SK-N-SH (cell line): Measurements from ENCODE around the gene PTK6. TPM values are rescaled to one million over a fixed set of nuclear protein-coding genes. Genes with fewer than 3 reads are reported as not detected.

ENCODE experiments used
- CTCF ChIA-PET: fragments of 300-600, 350-600 bp; formaldehyde crosslinking; extraction: SDS; loops from one replicate; lab custom pipeline; 2021; lab: Yijun Ruan, JAX
- POLR2A ChIA-PET: fragments of 350-600 bp; sonication (Branson Sonifier 250); formaldehyde crosslinking; extraction: SDS; loops from one replicate; lab custom pipeline; 2020; ENCODE audit warnings: antibody characterized with exemption, inconsistent platforms; lab: Yijun Ruan, JAX
- DNase-seq: peaks from one replicate; pipeline ENCODE4 v3.0.0; 2012
- H2AFZ ChIP-seq: fragments of 200-600 bp; sonication (generic); 2 replicates; pipeline ENCODE4 v1.8.1; 2016; ENCODE audit warnings: antibody characterized with exemption, mild to moderate bottlenecking, low read depth
- H3F3A ChIP-seq: fragments of 200-600 bp; sonication (generic); replicated peaks from 2 replicates; pipeline ENCODE3; 2016; ENCODE audit warnings: antibody characterized with exemption, mild to moderate bottlenecking; ENCODE audit not compliant: insufficient read depth
- H3K27ac ChIP-seq, 2 experiments: fragments of 200-500 bp in 1 of 2; fragments of 200-600 bp in 1 of 2; sonication (Bioruptor generic) in 1 of 2; sonication (generic), shearing (Covaris generic) in 1 of 2; 2 replicates each; pipeline versions ENCODE4 v1.5.1 to v1.6.1; 2014 to 2016; ENCODE audit warnings: low read depth in 2 of 2, inconsistent platforms in 1 of 2, low read length in 1 of 2, mild to moderate bottlenecking in 1 of 2, mixed read lengths in 1 of 2
- H3K27me3 ChIP-seq: fragments of 200-600 bp; sonication (generic), shearing (Covaris generic); 2 replicates; pipeline ENCODE4 v1.6.1; 2016; ENCODE audit warnings: mixed run types; ENCODE audit not compliant: insufficient read depth
- H3K36me3 ChIP-seq, 2 experiments: fragments of 200-500 bp in 1 of 2; fragments of 200-600 bp in 1 of 2; sonication (Bioruptor generic) in 1 of 2; sonication (generic) in 1 of 2; replicated peaks in 1 of 2; 2 replicates each; pipeline versions ENCODE3 to v1.5.1; 2014 to 2016; ENCODE audit warnings: low read length in 1 of 2, mild to moderate bottlenecking in 1 of 2; ENCODE audit not compliant: insufficient read depth in 2 of 2, control insufficient read depth in 1 of 2
- H3K4me1 ChIP-seq, 2 experiments: fragments of 200-500 bp in 1 of 2; fragments of 200-600 bp in 1 of 2; sonication (Bioruptor generic) in 1 of 2; sonication (generic), shearing (Covaris generic) in 1 of 2; 2 replicates each; pipeline versions ENCODE4 v1.5.1 to v1.6.1; 2014 to 2016; ENCODE audit warnings: low read depth in 1 of 2, low read length in 1 of 2, mixed run types in 1 of 2; ENCODE audit not compliant: insufficient read depth in 2 of 2, control insufficient read depth in 1 of 2
- H3K4me2 ChIP-seq: fragments of 200-600 bp; sonication (generic), shearing (Covaris generic); 2 replicates; pipeline ENCODE4 v1.6.1; 2017; ENCODE audit warnings: mixed run types
- H3K4me3 ChIP-seq, 2 experiments: fragments of 200-500 bp in 1 of 2; fragments of 200-600 bp in 1 of 2; sonication (Bioruptor generic) in 1 of 2; sonication (generic), shearing (Covaris generic) in 1 of 2; 2 replicates each; pipeline versions ENCODE4 v1.5.1 to v1.8.1; 2014 to 2016; ENCODE audit warnings: low read depth in 2 of 2, inconsistent platforms in 1 of 2, low read length in 1 of 2, mild to moderate bottlenecking in 1 of 2, mixed read lengths in 1 of 2, moderate library complexity in 1 of 2
- H3K79me2 ChIP-seq: fragments of 200-600 bp; sonication (generic); 2 replicates; pipeline ENCODE4 v1.8.1; 2017; ENCODE audit warnings: mild to moderate bottlenecking; ENCODE audit not compliant: insufficient read depth
- H3K9ac ChIP-seq: fragments of 200-600 bp; sonication (generic); 2 replicates; pipeline ENCODE4 v1.6.1; 2017; ENCODE audit warnings: mixed run types
- H3K9me2 ChIP-seq: fragments of 200-600 bp; sonication (generic); 2 replicates; pipeline ENCODE4 v1.6.1; 2017; ENCODE audit warnings: mixed run types
- H3K9me3 ChIP-seq: fragments of 200-600 bp; sonication (generic); 2 replicates; pipeline ENCODE4 v1.6.1; 2017; ENCODE audit warnings: mixed run types, mild to moderate bottlenecking, moderate library complexity
- H4K20me1 ChIP-seq: fragments of 200-600 bp; sonication (generic); 2 replicates; pipeline ENCODE4 v1.6.1; 2017; ENCODE audit warnings: mild to moderate bottlenecking, mixed run types; ENCODE audit not compliant: insufficient read depth
- CTCF ChIP-seq: fragments of 200-600 bp; sonication (generic); IDR thresholded peaks from 2 replicates; pipeline ENCODE4 v1.6.1; 2017; ENCODE audit warnings: antibody characterized with exemption, mild to moderate bottlenecking, moderate library complexity
- FOSL2 ChIP-seq: IDR thresholded peaks from 2 replicates; pipeline ENCODE4 v1.4.0; 2012; ENCODE audit warnings: low read depth, mild to moderate bottlenecking, moderate library complexity, borderline replicate concordance
- GABPA ChIP-seq: IDR thresholded peaks from 2 replicates; pipeline ENCODE4 v1.4.0; 2012; ENCODE audit warnings: low read depth, mild to moderate bottlenecking
- JUND ChIP-seq: IDR thresholded peaks from 2 replicates; pipeline ENCODE4 v1.4.0; 2012
- MAX ChIP-seq: IDR thresholded peaks from 2 replicates; pipeline ENCODE4 v1.4.0; 2012; ENCODE audit warnings: low read depth
- MEF2A ChIP-seq: IDR thresholded peaks from 2 replicates; pipeline ENCODE4 v1.4.0; 2012; ENCODE audit warnings: low read depth, borderline replicate concordance
- PBX3 ChIP-seq: IDR thresholded peaks from 2 replicates; pipeline ENCODE4; 2012
- RAD21 ChIP-seq: IDR thresholded peaks from 2 replicates; pipeline ENCODE4 v1.6.1; 2012; ENCODE audit warnings: mild to moderate bottlenecking, low read length
- RFX5 ChIP-seq: IDR thresholded peaks from 2 replicates; pipeline ENCODE4 v1.6.1; 2012; ENCODE audit warnings: mild to moderate bottlenecking, improper control_type of control experiment, low read length
- SMC3 ChIP-seq: IDR thresholded peaks from 2 replicates; pipeline ENCODE4 v1.6.1; 2012; ENCODE audit warnings: low read depth, low read length, improper control_type of control experiment
- TCF12 ChIP-seq: IDR thresholded peaks from 2 replicates; pipeline ENCODE4 v1.4.0; 2012
- USF1 ChIP-seq: IDR thresholded peaks from 2 replicates; pipeline ENCODE4 v1.4.0; 2012; ENCODE audit warnings: low read depth, borderline replicate concordance
- USF2 ChIP-seq: fragments of 150-350 bp; IDR thresholded peaks from 2 replicates; pipeline ENCODE4 v1.6.1; 2017; ENCODE audit warnings: antibody characterized with exemption, low read length, low read depth, borderline replicate concordance
- YY1 ChIP-seq: IDR thresholded peaks from 2 replicates; pipeline ENCODE4 v1.4.0; 2012; ENCODE audit warnings: low read depth, mild to moderate bottlenecking
- WGBS: methylation state at CpG from one replicate; pipeline ENCODE4 v1.1.6; 2017; ENCODE audit warnings: low lambda C conversion rate; 5-methylcytosine and 5-hydroxymethylcytosine counted together
- polyA plus RNA-seq, 3 experiments: library from polyadenylated mRNA; depleted of rRNA; stranded (reverse); fragments of >200 nt; gene quantifications; 2 replicates each; pipeline ENCODE4 v1.2.3, GENCODE V29; 2012

Gene PTK6
- polyA plus RNA-seq, 1 of the 3 experiments (the other 2 are of a cell fraction) = 0.07 TPM

- Histone ChIP-seq H2AFZ (no peak within 1 kb of the TSS), H3K9ac (no peak within 1 kb of the TSS), H3K36me3 (no peaks in the 10 kb centered on the region), H3K4me2 (no peak within 1 kb of the TSS), H3K27ac (no peak within 1 kb of the TSS), H3K9me2 (no peaks in the 10 kb centered on the region), H3K4me3 (no peak within 1 kb of the TSS), H3K4me1 (peaks cover 0 to 2% of the 10 kb centered on the region in 2 experiments; a peak in 1 of 4 replicates), H3K79me2 (no peaks in the 10 kb centered on the region), H3K9me3 (no peaks in the 10 kb centered on the region), H3F3A (peaks cover 7% of the 10 kb centered on the region), H4K20me1 (no peaks in the 10 kb centered on the region), H3K27me3 (no peaks in the 10 kb centered on the region)
- ChIA-PET CTCF (interaction anchor here (1.0 to 8.2 kb wide), 2 partner anchors 9 to 13 kb away, joined by 3 to 66 read pairs; partner anchors contain the start of gene PTK6), POLR2A (interaction anchor here (0.8 kb wide), 1 partner anchor 9 kb away, joined by 3 read pairs; no protein-coding TSS in a partner anchor)
- TF ChIP-seq RAD21 (no peak), TCF12 (no peak), JUND (no peak), RFX5 (no peak), FOSL2 (no peak), SMC3 (no peak), YY1 (no peak), USF2 (no peak), CTCF (no peak), MAX (no peak), PBX3 (no peak), MEF2A (no peak), GABPA (no peak), USF1 (no peak)
- 80% methylated on average over 19 of the region's 35 CpGs for WGBS
- DNase-seq = peak; percentile 60
These were observed 10.7 kb upstream of the PTK6 start, which contains the start of gene SRMS for GRCh38 chr20:63547725-63548480. Gene SRMS (minus strand): TSS chr20:63547749. CDS start chr20:63547463, 286 bp downstream.
